Testis (tissue), 2 donors: ENCODE data around the gene CAVIN2.

Source experiments
- CTCF ChIP-seq, 3 experiments: fragments of 450-650 bp in 2 of 3; fragments of 200-600 bp in 1 of 3; sonication (generic) in 1 of 3; IDR thresholded peaks; one replicate each; pipeline ENCODE4 v1.5.1; 2016 to 2019; ENCODE audit warnings: antibody characterized with exemption in 3 of 3, mild to moderate bottlenecking in 2 of 3, moderate library complexity in 1 of 3
- POLR2A ChIP-seq: fragments of 450-650 bp; IDR thresholded peaks from one replicate; pipeline ENCODE4 v1.6.1; 2017; ENCODE audit warnings: antibody characterized with exemption, mild to moderate bottlenecking, moderate library complexity

- TF ChIP-seq CTCF (IDR thresholded peaks at IDR 0.05) (no peak), POLR2A (no peak)
These were observed 40.5 kb downstream of the CAVIN2 start for GRCh38 chr2:191806396-191806795.
